Colonic mucosa (tissue), 4 donors: Measurements from ENCODE around the gene TXN2. TPM values are rescaled to one million over a fixed set of nuclear protein-coding genes. Genes with fewer than 3 reads are reported as not detected.

Source experiments
- DNase-seq: peaks from one replicate; pipeline ENCODE4 v3.0.0-alpha.2; 2020
- H3K27ac ChIP-seq: fragments of 200-600 bp; one replicate; pipeline ENCODE4 v1.8.0; 2021
- H3K27me3 ChIP-seq: fragments of 200-600 bp; one replicate; pipeline ENCODE4 v1.8.0; 2021
- H3K36me3 ChIP-seq: fragments of 200-600 bp; one replicate; pipeline ENCODE4 v1.8.0; 2021
- H3K4me1 ChIP-seq: fragments of 200-600 bp; one replicate; pipeline ENCODE4 v1.8.0; 2021; ENCODE audit warnings: mild to moderate bottlenecking
- H3K4me3 ChIP-seq: fragments of 200-600 bp; one replicate; pipeline ENCODE4 v1.8.0; 2021
- H3K9ac ChIP-seq, 2 donors: one replicate each; pipeline ENCODE4 v1.7.0; 2013; ENCODE audit warnings: control low read depth in 2 of 2, low read depth in 2 of 2, low read length in 2 of 2
- H3K9me3 ChIP-seq: fragments of 200-600 bp; one replicate; pipeline ENCODE4 v1.8.0; 2021
- intact Hi-C: fragments of 100-400 bp; cut with DNase I; formaldehyde crosslinking; loops from one replicate; pipeline ENCODE4 v1.14.1; 2022
- total RNA-seq, 2 donors: library from RNA; stranded (reverse); fragmentation: NEBNext Ultra II Directional in 1 of 2; extraction: Animal tissue kit (Norgen Biotek cat#: 25700) in 1 of 2; gene quantifications; one replicate each; pipeline ENCODE4 v1.2.1, GENCODE V29; 2021
- TF ChIP-seq, protein P1 (sequence below): fragments of 200-600 bp; IDR thresholded peaks from one replicate; pipeline ENCODE4 v1.8.0; 2022; ENCODE audit warnings: antibody characterized with exemption, mild to moderate bottlenecking
- donor health status: healthy.
- donor health status: DM: no; HTN: no; CAD: no.
- donor health status: DM: no; HTN: no; CAD: no.

TXN2 gene
- total RNA-seq, 2 donors from 2014 or later = 101 to 142 TPM

DNA sequence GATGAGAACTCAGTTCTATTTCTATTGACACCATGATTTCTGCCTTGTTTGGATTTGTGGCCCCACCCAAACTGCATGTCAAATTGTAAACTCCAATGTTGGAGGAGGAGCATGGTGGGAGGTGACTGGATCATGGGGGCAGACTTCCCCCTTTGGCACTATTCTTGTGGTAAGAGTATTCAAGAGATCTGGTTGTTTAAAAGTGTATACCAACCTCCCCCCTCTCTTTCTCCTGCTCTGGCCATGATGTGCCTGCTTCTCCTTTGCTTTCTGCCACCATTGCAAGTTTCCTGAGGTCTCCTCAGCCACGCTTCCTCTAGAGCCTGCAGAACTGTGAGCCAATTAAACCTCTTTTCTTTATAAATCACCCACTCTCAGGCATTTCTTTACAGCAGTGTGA, 33.3 kb upstream of the TXN2 start:
- Histone ChIP-seq H3K36me3 (peaks cover 62% of the 10 kb centered on the region), H3K27ac (no peak overlapping the region), H3K4me1 (no peaks in the 10 kb centered on the region), H3K9me3 (no peaks in the 10 kb centered on the region), H3K4me3 (no peak overlapping the region), H3K27me3 (no peaks in the 10 kb centered on the region), H3K9ac (no peak overlapping the region)
- intact Hi-C loops = no loop called here
- no peak for DNase-seq
- TF ChIP-seq, protein P1, sequence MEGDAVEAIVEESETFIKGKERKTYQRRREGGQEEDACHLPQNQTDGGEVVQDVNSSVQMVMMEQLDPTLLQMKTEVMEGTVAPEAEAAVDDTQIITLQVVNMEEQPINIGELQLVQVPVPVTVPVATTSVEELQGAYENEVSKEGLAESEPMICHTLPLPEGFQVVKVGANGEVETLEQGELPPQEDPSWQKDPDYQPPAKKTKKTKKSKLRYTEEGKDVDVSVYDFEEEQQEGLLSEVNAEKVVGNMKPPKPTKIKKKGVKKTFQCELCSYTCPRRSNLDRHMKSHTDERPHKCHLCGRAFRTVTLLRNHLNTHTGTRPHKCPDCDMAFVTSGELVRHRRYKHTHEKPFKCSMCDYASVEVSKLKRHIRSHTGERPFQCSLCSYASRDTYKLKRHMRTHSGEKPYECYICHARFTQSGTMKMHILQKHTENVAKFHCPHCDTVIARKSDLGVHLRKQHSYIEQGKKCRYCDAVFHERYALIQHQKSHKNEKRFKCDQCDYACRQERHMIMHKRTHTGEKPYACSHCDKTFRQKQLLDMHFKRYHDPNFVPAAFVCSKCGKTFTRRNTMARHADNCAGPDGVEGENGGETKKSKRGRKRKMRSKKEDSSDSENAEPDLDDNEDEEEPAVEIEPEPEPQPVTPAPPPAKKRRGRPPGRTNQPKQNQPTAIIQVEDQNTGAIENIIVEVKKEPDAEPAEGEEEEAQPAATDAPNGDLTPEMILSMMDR = no peak

DNA sequence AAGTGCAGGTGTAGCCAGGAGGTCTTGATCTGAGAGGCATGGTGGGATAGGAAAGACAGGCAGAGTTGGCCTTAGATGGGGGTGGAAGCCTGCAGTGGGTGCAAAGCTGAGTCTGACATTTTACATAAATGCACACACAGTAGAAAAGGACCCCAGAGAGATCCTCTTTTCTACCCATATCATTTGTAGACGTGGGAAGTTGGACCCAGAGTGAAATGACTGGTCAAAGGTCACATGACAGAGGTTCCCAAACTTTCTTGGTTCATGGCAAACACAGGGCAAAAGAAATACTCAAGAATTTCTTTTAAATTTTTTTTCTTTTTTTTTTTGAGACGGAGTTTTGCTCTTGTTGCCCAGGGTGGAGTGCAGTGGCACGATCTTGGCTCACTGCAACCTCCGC, 31.6 kb upstream of the TXN2 start:
- peaks cover 48% of the 10 kb centered on the region for H3K36me3 ChIP-seq
- intact Hi-C loops = no loop called here
- H3K27ac ChIP-seq = no peak overlapping the region
- H3K9ac ChIP-seq = no peak overlapping the region
- TF ChIP-seq, protein P1 = no peak
- H3K27me3 ChIP-seq = no peaks in the 10 kb centered on the region
- H3K9me3 ChIP-seq = no peaks in the 10 kb centered on the region
- no peak overlapping the region for H3K4me3 ChIP-seq
- DNase-seq = no peak
- no peaks in the 10 kb centered on the region for H3K4me1 ChIP-seq

DNA sequence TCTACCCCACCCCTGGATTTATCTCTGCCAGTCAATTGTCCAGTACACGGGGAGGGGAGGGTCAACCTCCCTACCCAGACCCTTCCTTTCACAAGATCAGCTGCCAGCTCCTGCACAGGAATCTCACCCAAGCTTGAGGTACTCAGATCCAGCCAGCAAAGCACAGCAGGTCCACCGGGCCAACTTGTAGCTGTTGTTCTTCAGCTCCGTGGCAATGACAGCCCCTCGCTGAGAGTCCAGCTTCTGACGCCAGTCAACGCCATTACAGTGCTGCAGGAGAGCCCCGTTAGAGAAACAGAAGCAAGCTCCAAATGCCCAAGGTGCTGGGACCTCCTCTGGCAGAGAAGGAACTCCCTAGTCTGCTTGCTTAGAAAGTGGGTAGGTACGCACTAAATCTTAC, 30.9 kb upstream of the TXN2 start:
- no peaks in the 10 kb centered on the region for H3K27me3 ChIP-seq
- H3K36me3 ChIP-seq = peaks cover 41% of the 10 kb centered on the region
- TF ChIP-seq, protein P1 = no peak
- H3K4me1 ChIP-seq = peaks cover 3% of the 10 kb centered on the region
- H3K27ac ChIP-seq = no peak overlapping the region
- H3K4me3 ChIP-seq = no peak overlapping the region
- intact Hi-C loops = no loop called here
- H3K9ac ChIP-seq = no peak overlapping the region
- H3K9me3 ChIP-seq = no peaks in the 10 kb centered on the region
- DNase-seq = no peak

DNA sequence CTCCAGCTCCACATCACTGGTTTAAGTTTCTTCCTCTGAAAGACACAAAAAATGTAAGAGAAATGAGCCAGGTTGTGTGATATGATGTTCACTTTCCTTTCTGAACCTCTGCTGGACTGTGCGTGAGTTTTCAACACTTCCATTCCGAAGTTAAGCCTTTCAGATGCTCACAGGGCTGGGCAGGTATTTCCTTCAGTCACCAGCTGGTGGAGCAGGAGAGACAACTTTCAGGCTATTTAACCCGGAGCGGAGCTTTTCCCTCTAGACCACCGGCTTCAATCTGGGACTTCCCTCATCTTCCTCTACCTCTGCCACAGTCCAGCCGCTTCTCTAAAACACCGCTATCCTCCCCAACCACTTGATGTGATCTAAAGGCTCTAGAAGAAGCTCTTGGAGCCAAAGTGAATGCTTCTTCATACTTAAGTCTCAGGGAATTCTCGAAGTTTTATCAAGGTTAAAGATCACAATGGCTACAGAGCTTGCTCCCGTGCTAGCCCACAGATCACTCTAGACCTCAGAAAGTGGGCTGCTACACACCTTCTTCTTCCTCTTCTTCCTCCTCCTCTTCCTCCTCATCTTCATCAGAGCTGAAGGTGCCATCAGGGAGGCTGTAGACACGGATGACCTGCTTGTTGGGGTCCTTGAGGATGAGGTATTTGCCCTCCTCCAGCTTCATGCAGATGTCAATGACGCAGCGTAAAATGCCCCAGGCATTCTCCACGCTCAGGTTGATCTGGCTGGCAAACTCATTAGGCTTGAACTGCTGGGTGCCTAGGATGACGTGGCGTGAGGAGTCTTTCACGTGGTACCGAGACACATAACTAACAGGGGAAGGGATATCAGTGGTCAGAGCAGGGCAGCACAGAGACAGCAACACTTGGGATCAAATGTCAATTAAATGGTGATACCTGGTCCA, 29.8 kb upstream of the TXN2 start:
- H3K9ac ChIP-seq = no peak overlapping the region
- peaks cover 31% of the 10 kb centered on the region for H3K36me3 ChIP-seq
- no peak overlapping the region for H3K27ac ChIP-seq
- H3K27me3 ChIP-seq = no peaks in the 10 kb centered on the region
- no peak overlapping the region for H3K4me3 ChIP-seq
- peak; percentile 48 for DNase-seq
- H3K9me3 ChIP-seq = no peaks in the 10 kb centered on the region
- H3K4me1 ChIP-seq = peaks cover 9% of the 10 kb centered on the region
- TF ChIP-seq, protein P1 = peak; percentile 50
- intact Hi-C loops = no loop called here

DNA sequence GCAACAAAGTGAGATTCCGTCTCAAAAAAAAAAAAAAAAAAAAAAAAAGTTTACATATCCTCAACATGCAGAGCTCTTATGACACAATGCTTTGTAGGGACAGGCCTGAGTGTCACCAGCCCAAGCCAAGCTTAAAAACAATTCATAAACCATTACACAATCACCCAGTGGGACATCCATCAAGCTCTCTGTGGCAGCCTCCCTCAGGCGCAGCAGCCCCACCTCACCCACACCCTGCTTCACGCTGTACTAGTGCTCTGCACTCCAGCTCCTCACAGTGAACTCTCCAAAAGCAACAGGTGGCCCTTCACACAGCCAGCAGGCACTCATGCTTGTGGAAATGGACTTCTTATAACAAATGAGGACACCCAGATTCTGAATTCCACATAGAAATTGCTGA, 28.9 kb upstream of the TXN2 start:
- Histone ChIP-seq H3K27ac (no peak overlapping the region), H3K4me3 (no peak overlapping the region), H3K9ac (no peak overlapping the region), H3K27me3 (no peaks in the 10 kb centered on the region), H3K4me1 (peaks cover 9% of the 10 kb centered on the region), H3K36me3 (peaks cover 30% of the 10 kb centered on the region), H3K9me3 (no peaks in the 10 kb centered on the region)
- intact Hi-C loops = no loop called here
- TF ChIP-seq, protein P1 = no peak
- DNase-seq = no peak
